GM18951 (cell line): Measurements from ENCODE around the gene RIN2.
"Not testable (repeated sequence)": the region's sequence is repeated elsewhere in the genome, so short reads cannot be mapped to it uniquely, and the experiment has no call there.

ENCODE experiments used
- POLR2A ChIP-seq: IDR thresholded peaks from 4 replicates; pipeline ENCODE4 v1.6.1; 2011; ENCODE audit warnings: mild to moderate bottlenecking; ENCODE audit not compliant: insufficient read length, insufficient read depth; ENCODE audit errors: extremely low read depth
- in situ Hi-C: fragments of 300-500 bp; cut with MboI; formaldehyde crosslinking; loops from one replicate; pipeline ENCODE4 v1.12.0; 2022; ENCODE audit warnings: low sequenced_read_pairs, mixed read lengths, inconsistent platforms; ENCODE audit not compliant: unreplicated experiment

Gene RIN2

DNA sequence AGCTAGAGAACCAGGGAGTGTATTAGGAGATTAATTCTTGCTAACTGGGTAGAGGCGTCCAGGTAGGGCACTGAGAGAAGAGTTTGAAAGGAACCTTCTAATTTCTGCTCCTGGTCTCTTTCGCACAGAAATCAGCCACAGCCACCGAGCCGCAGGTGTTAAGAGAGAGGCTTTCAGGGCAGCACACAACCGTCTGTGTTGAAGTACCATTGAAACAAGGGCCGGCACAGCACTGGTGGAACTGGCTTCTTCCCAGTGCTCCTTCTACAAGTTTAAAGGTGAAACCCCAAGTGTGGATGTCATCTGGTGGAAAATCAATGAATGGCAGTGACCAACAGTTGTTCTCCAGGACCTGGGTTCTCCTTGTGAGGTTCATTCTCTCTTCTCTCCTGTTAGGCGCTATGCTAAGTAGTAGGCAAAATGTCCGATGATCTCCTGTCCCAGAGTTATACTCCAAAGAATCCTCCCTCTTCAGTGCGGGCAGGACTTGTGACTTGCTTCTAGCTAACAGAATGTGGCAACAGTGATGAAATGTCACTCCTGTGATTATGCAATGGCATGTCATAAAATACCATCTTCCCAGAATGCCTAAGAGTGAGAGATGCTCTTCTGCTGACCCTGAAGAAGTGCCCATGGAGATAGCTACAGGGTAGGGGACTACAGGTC lies 15.0 kb upstream of the RIN2 start:
- in situ Hi-C loops, result no loop called here
- no peak for TF ChIP-seq POLR2A

DNA sequence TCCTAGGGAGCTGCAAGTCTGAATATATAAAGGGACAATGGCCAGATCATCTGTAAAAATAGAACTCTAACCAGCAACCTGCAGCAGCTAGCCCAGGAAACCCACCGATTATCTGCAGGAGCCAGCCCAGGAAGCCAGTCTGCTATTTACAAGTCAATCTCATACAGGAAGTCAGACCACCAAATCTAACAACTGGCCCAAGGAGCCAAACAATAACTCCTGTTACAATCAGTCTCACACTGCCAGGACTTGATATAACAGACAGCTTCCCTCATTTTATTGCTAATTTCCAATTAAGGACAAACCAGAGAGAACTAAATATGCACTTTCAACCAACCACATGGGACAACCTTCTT lies 14.4 kb upstream of the RIN2 start:
- TF ChIP-seq POLR2A, result no peak
- in situ Hi-C loops, result no loop called here

DNA sequence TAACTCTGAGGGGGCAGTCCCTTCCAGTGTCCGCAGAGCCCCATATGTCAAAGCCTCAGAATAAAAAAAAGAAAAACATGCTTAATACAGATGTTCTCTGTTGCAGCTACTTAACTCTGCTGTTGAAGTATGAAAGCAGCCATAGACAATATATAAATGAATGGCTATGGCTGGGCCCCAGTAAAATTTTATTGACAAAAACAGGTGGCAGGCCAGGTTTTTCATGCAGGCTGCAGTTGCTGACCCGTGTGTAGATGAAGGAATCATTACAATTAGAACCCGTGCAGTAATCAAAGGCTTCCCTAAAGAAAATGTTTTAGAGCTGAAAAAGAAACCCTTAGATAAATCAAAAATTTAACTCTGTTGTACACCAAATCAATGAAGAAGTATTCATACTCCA lies 13.0 kb upstream of the RIN2 start:
- no peak for TF ChIP-seq POLR2A
- in situ Hi-C loops, result no loop called here

GRCh38 chr20:19745584-19745983 lies 12.5 kb upstream of the RIN2 start:
- in situ Hi-C loops, result no loop called here
- no peak for TF ChIP-seq POLR2A

DNA sequence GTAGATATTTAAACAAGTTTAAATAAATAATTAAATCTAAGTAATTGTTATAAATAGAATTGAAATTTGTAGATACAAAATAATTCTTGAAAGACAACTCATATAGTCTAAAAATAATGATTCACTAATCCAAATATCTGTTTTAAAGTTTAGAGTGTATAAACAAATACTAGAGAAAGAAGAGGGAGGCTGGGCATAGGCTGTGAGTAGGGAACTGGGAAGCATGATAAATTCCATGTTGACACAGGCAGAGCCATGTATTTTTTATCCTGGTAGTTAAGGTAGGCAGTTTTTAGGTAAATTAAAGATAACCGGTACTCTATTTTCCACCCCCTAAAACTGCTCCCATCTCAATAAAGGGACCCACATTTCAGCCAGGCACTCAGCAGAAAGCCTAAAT lies 11.7 kb upstream of the RIN2 start:
- TF ChIP-seq POLR2A, result no peak
- in situ Hi-C loops, result no loop called here

GRCh38 chr20:19747903-19748302 lies 10.2 kb upstream of the RIN2 start:
- in situ Hi-C loops, result no loop called here
- TF ChIP-seq POLR2A, result no peak

DNA sequence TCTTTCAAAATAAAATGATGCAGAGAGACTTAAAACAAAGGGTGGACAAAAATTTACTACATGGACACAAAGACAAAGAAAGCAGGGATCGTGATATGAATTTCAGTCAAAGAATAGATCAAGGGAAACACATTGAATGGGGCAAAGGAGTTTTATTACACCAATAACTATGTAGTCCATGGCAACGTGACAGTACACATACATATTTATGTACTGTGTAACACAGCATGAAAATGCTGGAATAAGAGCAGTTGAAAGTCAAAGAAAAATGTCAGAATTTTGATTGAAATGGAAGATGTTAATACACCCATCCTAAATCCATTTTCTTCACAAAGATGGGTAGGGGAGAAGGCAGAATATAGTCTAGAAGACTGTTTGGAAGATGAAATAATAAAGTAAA lies 9.4 kb upstream of the RIN2 start:
- in situ Hi-C loops, result no loop called here
- TF ChIP-seq POLR2A, result no peak

DNA sequence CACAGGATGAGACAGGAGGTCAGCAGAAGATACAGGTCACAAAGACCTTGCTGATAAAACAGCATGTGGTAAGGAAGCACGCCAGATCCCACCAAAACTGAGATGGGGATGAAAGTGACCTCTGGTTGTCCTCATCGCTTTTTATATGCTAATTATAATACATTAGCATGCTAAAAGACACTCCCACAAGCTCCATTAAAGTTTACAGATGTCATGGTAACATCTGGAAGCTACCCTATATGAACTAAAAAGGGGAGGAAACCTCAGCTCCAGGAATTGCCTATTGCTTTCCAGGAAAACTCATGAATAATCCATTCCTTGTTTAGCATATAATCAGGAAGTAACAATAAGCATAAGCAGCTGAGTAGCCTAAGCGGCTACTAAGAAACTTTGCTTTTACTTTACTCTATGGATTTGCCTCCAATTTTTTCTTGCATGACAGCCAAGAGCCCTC lies 8.4 kb upstream of the RIN2 start:
- TF ChIP-seq POLR2A, result no peak
- in situ Hi-C loops, result no loop called here

- TF ChIP-seq POLR2A, result no peak
- in situ Hi-C loops, result no loop called here
Observed at GRCh38 chr20:19750101-19750606, 7.9 kb upstream of the RIN2 start.

GRCh38 chr20:19750907-19751636 lies 7.0 kb upstream of the RIN2 start:
- in situ Hi-C loops, result no loop called here
- no peak for TF ChIP-seq POLR2A

- in situ Hi-C loops, result not testable (repeated sequence)
Observed at GRCh38 chr20:19754201-19754600, 3.9 kb upstream of the RIN2 start.

DNA sequence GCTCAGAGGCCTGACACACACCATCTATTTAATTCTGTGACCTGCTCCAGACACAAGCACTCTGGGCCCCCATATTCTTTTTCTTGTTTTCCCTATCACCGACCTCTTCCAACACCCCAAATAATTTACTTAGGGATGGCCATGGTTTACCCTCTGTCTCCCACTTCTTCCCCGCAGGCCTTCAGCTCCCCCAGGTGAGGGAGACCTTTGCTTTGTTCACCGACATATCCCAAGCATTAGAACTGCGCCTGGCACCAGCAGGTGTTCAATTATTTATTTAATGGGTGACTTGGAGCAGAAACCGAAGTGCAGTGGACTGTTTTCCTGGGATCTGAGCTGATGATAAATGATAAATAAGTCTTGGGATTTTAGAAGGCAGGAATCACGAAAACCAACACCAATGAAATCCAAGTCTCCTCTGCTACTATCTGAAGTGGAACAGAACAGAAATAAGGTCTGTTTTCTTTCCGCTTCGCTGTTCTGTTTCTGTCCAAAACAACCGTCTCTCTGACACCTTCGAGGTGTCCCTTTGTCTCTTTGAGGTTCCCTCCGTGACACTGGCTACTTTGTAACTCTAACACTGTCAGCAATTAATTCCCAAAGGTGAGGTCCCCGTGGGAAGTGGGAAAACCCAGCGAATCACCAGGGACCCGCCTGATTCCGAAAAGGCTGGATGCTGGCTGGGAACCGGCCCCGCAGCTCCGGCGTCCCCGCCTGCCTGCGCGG lies 1.1 kb upstream of the RIN2 start:
- TF ChIP-seq POLR2A, result no peak
- in situ Hi-C loops, result no loop called here

GRCh38 chr20:19757487-19758132 lies 448 bp upstream of the RIN2 start:
- in situ Hi-C loops, result no loop called here
- no peak for TF ChIP-seq POLR2A
